ENCODE results near the gene VTI1A. TPM values are rescaled to one million over a fixed set of nuclear protein-coding genes. Genes with fewer than 3 reads are reported as not detected.

VTI1A gene
- total RNA-seq, 1 experiment from 2014 or later, result 22.0 TPM

- Mint-ChIP-seq H3K27me3 (ENCODE audit: low read depth) (no peaks in the 10 kb centered on the region), H3K27ac (peak overlapping the region in 1 of 3 experiments; percentile 78; a peak in 1 of 7 replicates), H3K9me3 (no peaks in the 10 kb centered on the region), H3K4me3 (no peak overlapping the region), H3K4me1 (peaks cover 17 to 18% of the 10 kb centered on the region in 2 experiments), H3K36me3 (ENCODE audit: insufficient read depth in 1 of 3, low read depth in 3 of 3) (no peaks in the 10 kb centered on the region)
- H3K9me3 ChIP-seq (ENCODE audit: control insufficient read depth, low read depth, low read length), result no peaks in the 10 kb centered on the region
- no peak overlapping the region for H2BK20ac ChIP-seq (ENCODE audit: low read depth, low read length, poor library complexity, severe bottlenecking)
- no peak overlapping the region for H4K5ac ChIP-seq (ENCODE audit: insufficient read length, low read depth, low read length)
- H3K79me1 ChIP-seq (ENCODE audit: insufficient read depth, low read depth, low read length, poor library complexity, severe bottlenecking), result no peaks in the 10 kb centered on the region
- no peak overlapping the region for H3K4ac ChIP-seq (ENCODE audit: low read depth, low read length)
- H2AFZ ChIP-seq (ENCODE audit: low read length), result no peak overlapping the region
- TF ChIP-seq CTCF (conservative IDR thresholded peaks at IDR 0.05), result no peak
- H2BK120ac ChIP-seq (ENCODE audit: low read depth, low read length, poor library complexity, severe bottlenecking), result no peak overlapping the region
- WGBS (ENCODE audit: extremely low coverage, insufficient read length, low lambda C conversion rate), result no CpG with 5 or more reads among the region's 4 CpGs
- H4K91ac ChIP-seq (ENCODE audit: insufficient read length, low read depth, low read length), result no peak overlapping the region
- H3K27ac ChIP-seq (ENCODE audit: insufficient read length, low read depth, low read length), result no peak overlapping the region
- no peak overlapping the region for H2BK15ac ChIP-seq (ENCODE audit: low read depth, low read length)
- no peak overlapping the region for H3K56ac ChIP-seq (ENCODE audit: insufficient read length, low read depth, low read length)
- no peak overlapping the region for H2AK5ac ChIP-seq (ENCODE audit: insufficient read length, low read length)
- H3K18ac ChIP-seq (ENCODE audit: insufficient read length, low read depth, low read length), result no peak overlapping the region
- H3K9ac ChIP-seq (ENCODE audit: extremely low read depth, insufficient read length, low read length), result no peak overlapping the region
- no peak for DNase-seq
- H2BK12ac ChIP-seq (ENCODE audit: insufficient read length, low read depth, low read length), result no peak overlapping the region
- no peaks in the 10 kb centered on the region for H4K20me1 ChIP-seq (ENCODE audit: control insufficient read depth, insufficient read depth, insufficient read length)
- no peak overlapping the region for H2BK5ac ChIP-seq (ENCODE audit: insufficient read length, low read length)
- H3K4me2 ChIP-seq (ENCODE audit: insufficient read depth, insufficient read length, low read length), result no peak overlapping the region
- no peak overlapping the region for H3K14ac ChIP-seq (ENCODE audit: insufficient read depth, low read length)
- H3K23me2 ChIP-seq (ENCODE audit: insufficient read length, low read depth, low read length, poor library complexity, severe bottlenecking), result no peaks in the 10 kb centered on the region
- no peak overlapping the region for H3T11ph ChIP-seq (ENCODE audit: low read length)
- peaks cover 4% of the 10 kb centered on the region; the same call in 1 of the 2 replicates for H3K4me1 ChIP-seq (ENCODE audit: insufficient read depth, low read length)
- H3K23ac ChIP-seq (ENCODE audit: insufficient read length, low read depth, low read length), result no peak overlapping the region
- H4K8ac ChIP-seq (replicated peaks; ENCODE audit: insufficient read length, low read depth, low read length), result no peak overlapping the region
- H3K79me2 ChIP-seq (ENCODE audit: insufficient read depth, low read length), result no peaks in the 10 kb centered on the region
- no peaks in the 10 kb centered on the region for H3K27me3 ChIP-seq (ENCODE audit: insufficient read depth, low read length)
Observed at GRCh38 chr10:112649006-112649821, 202.2 kb downstream of the VTI1A start.

All from H9 (cell line).